GM18508 (cell line): ENCODE results near the gene OR8H3.
"Not testable (repeated sequence)": the region's sequence is repeated elsewhere in the genome, so short reads cannot be mapped to it uniquely, and the experiment has no call there.

Source experiments
- ATAC-seq: cut with Tn5 transposase; IDR thresholded peaks from one replicate; pipeline ENCODE4 v1.9.1; 2021; ENCODE audit warnings: moderate number of reproducible peaks; ENCODE audit not compliant: insufficient read depth, unreplicated experiment

The OR8H3 gene

GRCh38 chr11:56122073-56122472, at the start of gene OR8H3:
Gene OR8H3 (plus strand): TSS chr11:56122373. CDS start chr11:56122373, 0 bp downstream.
- no peak for ATAC-seq

DNA sequence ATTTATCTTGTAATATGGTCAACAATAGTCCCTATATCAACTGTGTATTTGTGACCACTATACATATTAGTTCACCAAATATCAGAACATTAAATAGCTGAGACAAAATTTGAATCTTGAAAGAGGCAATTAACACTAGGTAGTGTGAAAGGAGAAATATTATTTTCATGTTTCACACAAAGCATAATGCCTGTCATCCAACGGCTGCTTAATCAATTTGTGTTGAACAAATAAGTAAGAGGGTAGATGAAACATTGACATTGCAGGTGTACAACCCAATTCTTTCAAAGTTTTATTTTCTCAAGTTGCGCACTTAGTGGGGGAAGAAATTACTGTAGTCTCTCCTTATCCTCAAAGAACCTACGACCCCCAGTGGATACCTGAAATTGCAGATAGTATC, 32.5 kb upstream of the OR8H3 start:
- ATAC-seq: no peak

GRCh38 chr11:56093008-56093407, 29.2 kb upstream of the OR8H3 start, which contains the start of gene OR8I2:
Gene OR8I2 (plus strand): TSS chr11:56093308. CDS start chr11:56093308, 0 bp downstream.
- no peak for ATAC-seq

GRCh38 chr11:56103210-56103737, 18.9 kb upstream of the OR8H3 start, which contains the start of gene OR8H2:
Gene OR8H2 (plus strand): TSS chr11:56103687. CDS start chr11:56105043, 1,356 bp downstream.
- no peak for ATAC-seq

DNA sequence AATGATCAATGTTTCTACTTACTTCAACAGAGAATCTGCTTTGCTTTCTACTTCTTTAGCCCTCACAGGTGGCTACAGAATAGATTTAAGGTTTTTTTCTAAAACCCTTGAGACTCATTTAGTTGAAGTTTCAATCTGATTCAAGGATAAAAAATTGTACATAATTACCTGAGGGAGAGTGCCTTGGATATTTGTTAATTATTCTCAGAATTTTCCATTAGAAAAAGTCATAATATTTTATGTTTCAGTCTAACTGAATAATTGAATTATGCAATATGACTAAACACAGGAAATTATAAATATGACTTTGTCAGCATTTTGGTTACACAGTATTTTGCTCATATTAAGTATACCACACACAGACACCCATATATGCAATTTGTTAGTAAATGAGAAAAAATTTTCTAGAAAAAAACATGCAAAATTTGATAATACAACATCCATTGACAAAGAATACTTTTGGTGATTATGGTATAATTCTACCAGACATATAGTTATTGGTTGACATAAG, 18.0 kb downstream of the OR8H3 start, which contains the start of gene OR8J3:
TSS of gene OR8J3 (minus strand) at position 51 of the 511 bp plus-strand sequence. CDS start 2,483 bp downstream, outside the sequence.
- no peak for ATAC-seq

DNA sequence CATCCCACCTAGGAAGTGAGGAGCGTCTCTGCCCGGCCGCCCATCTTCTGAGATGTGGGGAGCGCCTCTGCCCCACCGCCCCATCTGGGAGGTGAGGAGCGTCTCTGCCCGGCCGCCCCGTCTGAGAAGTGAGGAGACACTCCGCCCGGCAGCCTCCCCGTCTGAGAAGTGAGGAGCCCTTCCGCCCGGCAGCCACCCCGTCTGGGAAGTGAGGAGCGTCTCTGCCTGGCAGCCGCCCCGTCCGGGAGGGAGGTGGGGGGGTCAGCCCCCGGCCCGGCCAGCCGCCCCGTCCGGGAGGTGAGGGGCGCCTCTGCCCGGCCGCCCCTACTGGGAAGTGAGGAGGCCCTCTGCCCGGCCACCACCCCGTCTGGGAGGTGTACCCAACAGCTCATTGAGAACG, 21.5 kb downstream of the OR8H3 start:
- ATAC-seq: not testable (repeated sequence)

DNA sequence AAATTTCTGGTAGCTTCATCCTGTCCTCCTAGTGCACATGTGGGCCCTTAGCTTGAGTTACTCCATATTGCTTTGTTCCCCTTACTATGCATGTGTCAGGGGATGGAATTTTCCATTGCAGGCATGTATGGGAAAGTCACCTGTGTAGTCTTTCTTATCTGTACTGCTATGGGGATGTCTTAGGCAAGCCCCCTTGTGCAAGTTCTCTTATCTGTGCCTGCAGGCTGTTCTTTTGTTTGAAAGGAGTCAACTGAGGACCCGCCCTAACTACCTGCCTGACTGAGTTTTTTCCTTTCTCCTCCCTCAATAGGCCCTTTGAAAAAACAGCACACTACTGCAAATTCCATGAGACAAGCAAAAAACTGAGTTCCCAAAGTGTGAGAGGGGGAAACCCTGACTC, 29.2 kb downstream of the OR8H3 start:
- ATAC-seq: no peak

DNA sequence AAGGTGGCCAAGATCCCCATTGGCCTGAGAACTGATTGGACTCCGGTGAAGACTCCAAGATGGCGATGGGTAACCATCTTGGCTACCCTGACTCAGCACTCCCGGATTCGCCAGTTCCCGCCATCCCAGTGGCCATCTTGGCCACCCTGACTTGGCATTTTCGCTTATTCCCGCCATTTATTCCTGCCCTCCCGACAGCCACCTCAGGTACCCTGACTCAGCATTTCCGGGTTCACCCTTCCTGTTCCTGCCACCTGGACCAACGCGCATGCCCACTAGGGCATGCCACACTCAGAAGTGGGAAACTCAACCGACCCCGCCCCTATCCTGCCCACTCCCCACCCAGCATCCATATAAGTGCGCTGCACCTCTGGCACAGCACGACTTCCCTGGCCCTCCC, 30.2 kb downstream of the OR8H3 start:
- no peak for ATAC-seq

- ATAC-seq: no peak
Observed at GRCh38 chr11:56160217-56160616, 38.0 kb downstream of the OR8H3 start, which contains the start of gene OR8K5. Gene OR8K5 (minus strand): TSS chr11:56160317. CDS start chr11:56160317, 0 bp downstream.

GRCh38 chr11:56163804-56164203, 41.6 kb downstream of the OR8H3 start:
- ATAC-seq: no peak

GRCh38 chr11:56172256-56172830, 50.2 kb downstream of the OR8H3 start:
- ATAC-seq: no peak
